Keratinocyte (primary cell): ENCODE results near the gene ZNF362.

Experiments used
- EZH2 ChIP-seq: IDR thresholded peaks from one replicate; pipeline ENCODE4 v1.6.1; 2012; ENCODE audit warnings: inconsistent platforms, mild to moderate bottlenecking, low read length, moderate library complexity
- TF ChIP-seq, protein P1 (sequence below), 3 experiments: IDR thresholded peaks in 1 of 3; conservative IDR thresholded peaks in 1 of 3; optimal IDR thresholded peaks in 1 of 3; 2 replicates in 2 of 3; 3 replicates in 1 of 3; pipeline versions ENCODE3 to v1.5.1; 2011; ENCODE audit warnings: low read length in 3 of 3, mild to moderate bottlenecking in 3 of 3, moderate library complexity in 2 of 3, control low read depth in 1 of 3, inconsistent platforms in 1 of 3; ENCODE audit not compliant: insufficient read depth in 2 of 3; ENCODE audit errors: extremely low read depth in 1 of 3

DNA sequence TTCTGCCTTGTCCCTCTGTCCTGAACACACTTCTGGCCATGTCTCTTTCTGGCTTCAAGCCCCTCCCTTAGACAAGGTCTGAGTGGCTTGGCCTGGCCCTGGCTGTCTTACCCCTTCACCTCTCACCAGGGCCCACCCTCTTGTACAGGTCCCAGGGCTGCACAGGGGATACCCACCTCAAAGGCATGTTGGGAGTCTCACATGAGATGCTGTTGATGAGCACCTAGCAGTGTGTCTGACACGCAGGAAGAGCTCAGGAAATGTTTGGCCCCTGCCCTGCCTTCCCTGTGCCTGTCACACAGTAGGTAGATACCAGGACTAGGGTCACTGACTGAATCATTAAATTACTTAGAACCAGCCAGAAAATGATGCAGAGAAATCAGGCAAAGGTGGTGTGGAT lies 16.6 kb downstream of the ZNF362 start:
- TF ChIP-seq, protein P1, sequence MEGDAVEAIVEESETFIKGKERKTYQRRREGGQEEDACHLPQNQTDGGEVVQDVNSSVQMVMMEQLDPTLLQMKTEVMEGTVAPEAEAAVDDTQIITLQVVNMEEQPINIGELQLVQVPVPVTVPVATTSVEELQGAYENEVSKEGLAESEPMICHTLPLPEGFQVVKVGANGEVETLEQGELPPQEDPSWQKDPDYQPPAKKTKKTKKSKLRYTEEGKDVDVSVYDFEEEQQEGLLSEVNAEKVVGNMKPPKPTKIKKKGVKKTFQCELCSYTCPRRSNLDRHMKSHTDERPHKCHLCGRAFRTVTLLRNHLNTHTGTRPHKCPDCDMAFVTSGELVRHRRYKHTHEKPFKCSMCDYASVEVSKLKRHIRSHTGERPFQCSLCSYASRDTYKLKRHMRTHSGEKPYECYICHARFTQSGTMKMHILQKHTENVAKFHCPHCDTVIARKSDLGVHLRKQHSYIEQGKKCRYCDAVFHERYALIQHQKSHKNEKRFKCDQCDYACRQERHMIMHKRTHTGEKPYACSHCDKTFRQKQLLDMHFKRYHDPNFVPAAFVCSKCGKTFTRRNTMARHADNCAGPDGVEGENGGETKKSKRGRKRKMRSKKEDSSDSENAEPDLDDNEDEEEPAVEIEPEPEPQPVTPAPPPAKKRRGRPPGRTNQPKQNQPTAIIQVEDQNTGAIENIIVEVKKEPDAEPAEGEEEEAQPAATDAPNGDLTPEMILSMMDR (optimal IDR thresholded peaks at IDR 0.05 in 1 of 3, IDR thresholded peaks at IDR 0.05 in 1 of 3, conservative IDR thresholded peaks at IDR 0.05 in 1 of 3; ENCODE audit: extremely low read depth in 1 of 3, insufficient read depth in 2 of 3, low read length in 3 of 3): no peak
- TF ChIP-seq EZH2: no peak
